MM.1S (cell line): ENCODE measurements around the gene SLX9.

Source experiments
- CTCF ChIP-seq: fragments of 300-600 bp; sonication (generic); IDR thresholded peaks from 2 replicates; pipeline ENCODE4 v1.5.1; 2016; ENCODE audit warnings: antibody characterized with exemption, low read length, mixed read lengths
- EZH2 ChIP-seq: fragments of 300-600 bp; sonication (generic); optimal IDR thresholded peaks from 2 replicates; pipeline ENCODE3; 2017; ENCODE audit warnings: low read depth, mild to moderate bottlenecking, antibody characterized with exemption, low read length, mixed read lengths
- EZH2phosphoT487 ChIP-seq: fragments of 300-600 bp; sonication (generic); IDR thresholded peaks from 2 replicates; pipeline ENCODE4 v1.6.1; 2018; ENCODE audit warnings: antibody characterized with exemption, low read length

- TF ChIP-seq CTCF, result no peak
- TF ChIP-seq EZH2, result no peak
- TF ChIP-seq EZH2phosphoT487, result no peak
Measured at GRCh38 chr21:44955141-44955797, 15.4 kb downstream of the SLX9 start.
